HT1080 (cell line): Measurements from ENCODE around the gene CHST7. TPM values are rescaled to one million over a fixed set of nuclear protein-coding genes. Genes with fewer than 3 reads are reported as not detected.
"Not testable (repeated sequence)": the region's sequence is repeated elsewhere in the genome, so short reads cannot be mapped to it uniquely, and the experiment has no call there.

ENCODE experiments used
- DNase-seq: peaks from one replicate; pipeline ENCODE4 v3.0.0-alpha.2; 2015; ENCODE audit warnings: low read depth
- polyA plus RNA-seq, 2 experiments: library from polyadenylated mRNA; depleted of rRNA; stranded (reverse); fragments of >200 nt; gene quantifications; 2 replicates each; pipeline ENCODE4 v1.2.3, GENCODE V29; 2015
- total RNA-seq: library from RNA; depleted of rRNA; stranded (reverse); fragments of >200 nt; shearing (Covaris generic); gene quantifications from 2 replicates; pipeline ENCODE4 v1.2.3, GENCODE V29; 2014; rRNA removed

The CHST7 gene, protein sequence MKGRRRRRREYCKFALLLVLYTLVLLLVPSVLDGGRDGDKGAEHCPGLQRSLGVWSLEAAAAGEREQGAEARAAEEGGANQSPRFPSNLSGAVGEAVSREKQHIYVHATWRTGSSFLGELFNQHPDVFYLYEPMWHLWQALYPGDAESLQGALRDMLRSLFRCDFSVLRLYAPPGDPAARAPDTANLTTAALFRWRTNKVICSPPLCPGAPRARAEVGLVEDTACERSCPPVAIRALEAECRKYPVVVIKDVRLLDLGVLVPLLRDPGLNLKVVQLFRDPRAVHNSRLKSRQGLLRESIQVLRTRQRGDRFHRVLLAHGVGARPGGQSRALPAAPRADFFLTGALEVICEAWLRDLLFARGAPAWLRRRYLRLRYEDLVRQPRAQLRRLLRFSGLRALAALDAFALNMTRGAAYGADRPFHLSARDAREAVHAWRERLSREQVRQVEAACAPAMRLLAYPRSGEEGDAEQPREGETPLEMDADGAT
- total RNA-seq, result 0.07 and 0.40 TPM in 2 replicates
- 0.06 and 0.20 TPM in 2 replicates for polyA plus RNA-seq (2015; cell fraction: cytosol; rRNA removed)
- polyA plus RNA-seq (2015; cell fraction: nucleus; rRNA removed), result 0.10 TPM in 1 of 2 replicates, not detected in the other

GRCh38 chrX:46573331-46573891, at the start of gene CHST7:
TSS of gene CHST7 (plus strand) at chrX:46573765. CDS start at chrX:46573932, 167 bp downstream.
- no peak for DNase-seq

- DNase-seq, result not testable (repeated sequence)
Observed at GRCh38 chrX:46528640-46529039, 44.9 kb upstream of the CHST7 start.

DNA sequence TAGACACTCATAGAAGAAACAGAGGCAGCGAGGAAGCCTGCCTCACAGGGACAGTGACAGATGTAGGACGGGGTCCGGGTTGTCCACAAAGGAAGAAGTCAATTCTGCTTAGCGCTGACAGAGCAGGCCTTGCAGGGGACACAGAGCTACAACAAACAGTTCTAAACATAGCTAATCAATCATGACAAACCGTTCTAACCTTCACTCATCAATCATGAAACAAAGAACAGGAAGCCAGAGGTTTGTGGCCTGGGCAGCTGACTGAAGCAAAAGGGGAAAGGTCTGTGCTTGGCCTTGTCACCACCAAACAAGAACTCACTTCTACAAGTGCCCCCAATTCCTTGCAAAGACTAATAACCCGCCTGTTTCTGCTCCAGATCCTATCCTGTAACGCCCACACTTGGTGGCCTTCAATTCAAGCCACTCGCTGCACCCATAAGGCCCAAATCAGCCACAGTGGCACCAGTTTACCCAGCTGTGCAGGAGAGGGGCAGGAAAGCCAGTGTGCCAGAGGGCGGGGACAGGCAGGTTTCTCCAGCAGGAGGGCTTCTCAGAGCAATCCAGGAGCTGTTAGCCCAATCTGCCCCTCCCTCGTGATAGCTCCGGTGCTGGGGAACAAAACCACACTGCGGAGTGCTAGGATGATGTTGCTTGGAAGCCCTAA, 43.7 kb upstream of the CHST7 start:
- DNase-seq, result not testable (repeated sequence)

DNA sequence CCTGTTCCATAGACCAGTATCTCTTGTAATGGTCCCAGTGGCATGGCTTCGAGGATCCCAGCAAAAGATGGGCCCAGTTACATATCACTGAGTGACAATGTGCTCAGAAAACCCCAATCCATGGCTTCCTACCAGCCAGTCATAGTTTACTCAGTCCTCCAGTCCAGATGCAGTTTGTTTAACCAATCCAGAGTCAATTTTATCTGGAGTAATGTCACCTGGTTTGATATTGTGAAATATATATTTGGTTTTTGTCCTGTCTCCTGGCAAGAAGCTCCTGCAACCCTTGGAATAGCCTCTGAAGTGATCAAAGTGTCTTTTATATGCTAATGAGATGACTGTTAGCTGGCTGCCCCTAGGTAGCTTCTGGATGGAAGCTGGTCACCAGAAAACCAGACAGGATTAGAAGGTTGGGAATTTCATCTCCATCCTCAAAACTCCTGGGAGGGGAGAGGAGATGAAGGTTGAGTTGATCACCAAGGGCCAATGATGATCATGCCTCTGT, 43.1 kb upstream of the CHST7 start:
- DNase-seq, result not testable (repeated sequence)

- DNase-seq, result no peak
Observed at GRCh38 chrX:46531442-46531841, 42.1 kb upstream of the CHST7 start.

DNA sequence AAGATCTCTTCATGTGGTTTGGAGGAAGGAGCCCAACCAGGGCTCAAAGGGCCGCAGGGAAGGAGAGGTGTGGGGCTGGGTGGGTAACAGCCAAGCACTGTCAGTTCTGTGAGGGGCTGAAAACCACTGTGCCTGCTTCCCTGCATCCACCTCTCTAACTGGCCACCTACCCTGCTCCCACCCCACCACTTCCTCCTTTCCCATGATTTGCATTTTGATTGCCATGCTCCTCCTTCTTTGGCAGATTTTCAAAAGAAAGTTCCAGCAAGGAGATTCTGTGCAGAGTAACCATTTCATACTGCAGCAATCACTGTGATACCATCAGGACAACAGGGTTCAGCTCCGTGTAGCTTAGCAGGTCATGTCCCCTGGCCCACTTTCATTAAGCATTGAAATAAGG, 30.1 kb upstream of the CHST7 start:
- DNase-seq, result no peak

DNA sequence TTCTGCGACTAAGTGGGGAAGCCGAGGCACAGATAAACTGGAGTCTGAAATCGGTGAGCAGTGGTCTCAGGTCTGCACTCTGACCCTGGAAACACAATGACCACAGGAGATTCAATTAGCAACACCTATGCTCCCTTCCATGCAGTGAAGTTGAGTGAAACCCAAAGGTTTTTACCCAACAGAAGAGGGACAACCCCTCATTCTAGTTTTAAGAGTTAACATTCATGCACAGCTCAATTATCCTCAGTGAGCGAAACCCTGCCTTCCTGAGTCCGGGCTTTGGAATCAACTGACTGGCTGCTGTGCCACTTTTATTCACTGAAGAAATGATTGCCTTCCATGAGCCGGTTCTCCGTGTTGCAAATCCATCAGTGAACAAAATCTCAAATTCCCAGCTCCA, 29.0 kb upstream of the CHST7 start:
- not testable (repeated sequence) for DNase-seq

- DNase-seq, result peak; percentile 91
Observed at GRCh38 chrX:46545111-46546005, 28.2 kb upstream of the CHST7 start, which contains the start of gene ZNF674. TSS of gene ZNF674 (minus strand) at chrX:46545421. CDS start at chrX:46542087, 3,334 bp downstream.

DNA sequence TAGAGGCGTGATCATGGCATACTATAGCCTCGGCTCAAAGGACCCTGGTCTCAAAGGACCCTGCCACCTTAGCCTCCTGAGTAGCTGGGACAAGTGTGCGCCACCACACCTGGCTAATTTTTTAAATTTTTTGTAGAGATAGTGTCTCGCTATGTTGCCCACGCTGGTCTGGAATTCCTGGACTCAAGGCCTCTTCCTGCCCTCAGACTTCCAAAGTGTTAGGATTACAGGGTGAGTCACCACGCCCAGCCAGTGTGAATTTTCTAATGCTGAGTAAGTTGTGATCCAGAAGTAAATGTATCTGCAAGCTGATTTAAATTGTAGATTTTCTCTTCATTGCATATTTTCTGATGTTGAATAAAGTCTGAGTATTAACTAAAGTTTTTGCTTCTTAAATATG, 25.7 kb upstream of the CHST7 start:
- DNase-seq, result peak; percentile 77

DNA sequence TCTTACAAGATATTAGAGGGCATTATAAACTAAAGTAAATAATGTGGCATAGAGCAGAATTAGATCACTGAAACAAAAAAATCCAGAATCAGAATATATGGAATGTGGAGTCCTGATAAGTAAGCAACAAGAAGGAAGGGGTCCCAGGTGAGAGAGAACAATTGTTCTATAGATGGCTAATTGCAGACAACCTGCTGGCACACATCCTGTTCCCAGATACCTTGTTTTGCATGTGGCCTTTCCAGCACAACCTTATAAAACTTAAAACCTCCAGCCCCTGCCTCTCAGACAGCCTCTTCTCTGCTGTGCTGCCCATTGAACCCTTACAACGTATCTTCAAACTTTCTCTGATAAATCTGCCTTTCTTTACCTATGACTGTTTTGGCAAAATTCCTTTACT, 23.7 kb upstream of the CHST7 start:
- no peak for DNase-seq

DNA sequence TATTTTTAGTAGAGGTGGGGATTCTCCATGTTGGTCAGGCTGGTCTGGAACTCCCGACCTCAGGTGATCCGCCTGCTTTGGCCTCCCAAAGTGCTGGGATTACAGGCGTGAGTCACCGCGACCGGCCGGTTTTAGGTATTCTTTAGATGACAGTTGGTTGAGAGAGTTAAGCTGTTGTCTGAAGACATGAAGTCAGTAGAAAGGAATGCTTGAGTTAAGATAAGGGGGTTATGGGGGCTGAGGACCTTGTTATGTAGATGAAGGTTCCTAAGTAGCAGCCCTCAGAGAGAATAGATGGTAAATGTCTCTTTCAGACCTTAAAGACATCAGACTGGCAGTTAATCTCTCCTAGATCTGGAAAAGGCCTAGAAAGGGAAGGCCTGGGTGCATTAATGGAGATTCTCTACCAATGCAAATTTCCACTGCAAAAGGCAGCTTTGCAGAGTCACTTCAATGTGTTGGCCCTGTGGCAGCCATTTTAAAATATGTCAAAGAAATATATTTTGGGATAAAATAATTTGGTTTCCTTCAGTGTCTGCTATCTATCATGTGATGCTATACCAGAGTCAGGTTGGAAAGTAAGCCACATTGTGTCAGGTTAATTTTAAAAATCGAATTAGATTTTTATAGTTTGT, 22.0 kb upstream of the CHST7 start:
- DNase-seq, result peak; percentile 73

GRCh38 chrX:46553935-46554334, 19.6 kb upstream of the CHST7 start:
- no peak for DNase-seq

DNA sequence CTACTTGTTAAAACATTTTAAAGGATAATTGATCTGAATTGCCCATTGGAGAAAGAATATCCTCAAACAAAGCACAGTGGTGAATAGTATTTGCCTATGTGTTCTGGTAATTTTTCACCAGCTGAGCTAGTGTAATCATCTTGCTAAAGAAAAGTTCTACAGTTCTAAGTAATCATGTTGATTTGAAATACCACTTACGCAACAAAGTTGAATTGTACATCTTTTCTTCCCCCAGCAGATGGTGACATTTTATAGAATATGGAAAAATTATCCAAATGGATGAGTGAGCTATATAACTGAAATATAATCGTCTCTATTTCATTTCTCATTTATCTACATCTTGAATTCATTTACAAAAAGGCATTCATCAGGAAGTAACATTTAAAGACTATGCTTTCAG, 18.6 kb upstream of the CHST7 start:
- DNase-seq, result no peak

DNA sequence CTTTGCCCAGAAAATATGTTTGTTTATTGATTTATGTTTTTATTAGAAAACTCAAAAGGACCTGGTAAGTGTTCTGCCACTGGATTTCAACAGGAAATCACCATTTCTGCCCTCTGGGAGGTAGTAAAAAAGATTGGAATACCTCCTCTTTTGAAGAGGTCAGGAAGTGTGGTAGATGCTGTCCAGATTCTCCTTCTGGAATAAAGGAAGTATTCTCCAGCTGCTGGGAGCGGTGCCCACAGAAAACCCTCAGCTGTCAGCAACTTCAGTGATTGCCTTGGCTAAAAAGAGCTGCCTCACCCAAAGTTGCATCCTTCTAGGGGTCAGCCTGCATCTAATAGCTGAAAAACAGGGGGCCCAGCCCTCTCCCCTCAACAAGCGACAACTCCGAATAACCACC, 14.5 kb upstream of the CHST7 start:
- DNase-seq, result no peak

GRCh38 chrX:46561824-46562657, 11.5 kb upstream of the CHST7 start:
- DNase-seq, result peak; percentile 48

GRCh38 chrX:46567388-46567787, 6.2 kb upstream of the CHST7 start:
- no peak for DNase-seq

- DNase-seq, result no peak
Observed at GRCh38 chrX:46569621-46570020, 3.9 kb upstream of the CHST7 start.

DNA sequence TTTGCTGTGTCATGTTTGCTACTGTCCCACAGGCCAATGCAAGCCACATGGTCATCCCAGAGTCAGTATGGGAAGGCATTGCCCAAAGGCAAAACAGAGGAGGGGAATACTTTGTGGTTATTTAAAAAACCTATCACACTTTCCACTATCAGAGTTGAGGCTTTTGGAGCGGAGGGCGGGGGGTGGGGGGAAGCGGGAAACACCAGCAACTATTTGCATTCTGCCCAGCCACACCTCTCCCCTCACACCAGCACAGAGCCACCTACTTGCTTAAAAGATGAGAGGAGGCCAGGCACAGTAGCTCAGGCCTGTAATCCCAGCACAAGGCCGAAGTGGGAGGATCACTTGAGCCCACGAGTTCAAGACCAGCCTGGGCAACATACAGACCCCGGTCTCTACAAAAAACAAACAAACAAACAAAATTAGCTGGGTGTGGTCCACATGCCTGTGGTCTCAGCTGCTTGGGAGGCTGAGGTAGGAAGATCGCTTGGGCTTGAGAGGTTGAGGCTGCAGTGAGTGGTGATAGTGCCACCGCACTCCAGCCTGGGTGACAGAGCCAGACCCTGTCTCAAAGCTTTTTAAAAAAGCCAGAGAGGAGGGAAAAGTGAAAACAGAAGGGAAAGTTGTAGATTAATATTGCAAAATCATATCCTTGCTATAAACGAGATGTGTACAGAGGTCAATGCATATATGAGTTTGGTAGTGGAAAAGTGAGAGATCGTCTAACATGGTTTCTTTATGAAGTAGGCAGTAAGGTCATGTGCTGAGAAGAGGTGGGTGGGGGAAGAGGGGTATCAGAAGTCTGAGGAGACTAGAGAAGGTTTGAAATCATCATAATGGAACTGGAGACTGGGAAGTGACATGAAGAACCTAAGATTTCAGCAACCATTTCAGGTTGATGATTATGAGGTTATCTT, 1.9 kb upstream of the CHST7 start:
- DNase-seq, result no peak
